Effector memory CD4-positive, alpha-beta T cell (primary cell): ENCODE results near the gene STX16.

Experiments
- DNase-seq, 3 donors: peaks; one replicate each; pipeline ENCODE4 v3.0.0-alpha.2; 2020
- H3K27ac ChIP-seq: 2 replicates; pipeline ENCODE4 v1.7.0; 2013; ENCODE audit warnings: mild to moderate bottlenecking, low read length, moderate library complexity; ENCODE audit not compliant: insufficient read depth, poor library complexity, severe bottlenecking
- H3K27me3 ChIP-seq: replicated peaks from 2 replicates; pipeline ENCODE4 v1.7.0; 2013; ENCODE audit warnings: mild to moderate bottlenecking, low read length; ENCODE audit not compliant: insufficient read depth, control insufficient read depth, poor library complexity, severe bottlenecking
- H3K36me3 ChIP-seq: 2 replicates; pipeline ENCODE4 v1.7.0; 2013; ENCODE audit warnings: mild to moderate bottlenecking, low read length, moderate library complexity; ENCODE audit not compliant: control insufficient read depth, insufficient read depth
- H3K4me1 ChIP-seq: 2 replicates; pipeline ENCODE4 v1.7.0; 2013; ENCODE audit warnings: low read length, mild to moderate bottlenecking; ENCODE audit not compliant: control insufficient read depth, insufficient read depth, poor library complexity, severe bottlenecking
- H3K4me3 ChIP-seq: 2 replicates; pipeline ENCODE4 v1.7.0; 2013; ENCODE audit warnings: low read length, low read depth, mild to moderate bottlenecking; ENCODE audit not compliant: insufficient read depth, poor library complexity, severe bottlenecking
- H3K9me3 ChIP-seq: 2 replicates; pipeline ENCODE4 v1.7.0; 2013; ENCODE audit warnings: mild to moderate bottlenecking, low read length, moderate library complexity; ENCODE audit not compliant: control insufficient read depth

STX16 gene

DNA sequence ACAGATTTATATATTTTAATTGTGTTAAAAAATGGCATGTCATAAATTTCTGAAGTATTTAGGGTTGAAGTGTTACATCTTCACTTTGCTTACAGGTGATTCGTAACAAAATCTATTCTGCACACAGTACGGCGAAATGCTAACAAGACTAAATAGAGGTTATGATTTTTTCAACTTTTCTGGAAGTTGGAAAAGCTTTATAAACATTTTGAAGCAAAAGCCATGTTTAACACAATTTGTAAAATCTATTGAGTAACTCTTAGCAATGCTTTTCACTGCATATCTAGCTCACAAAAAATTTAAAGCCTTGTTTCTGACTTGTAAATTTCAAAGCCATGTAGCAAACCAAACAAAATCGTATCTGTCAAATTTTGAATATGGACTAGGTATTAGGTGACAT lies 3.3 kb downstream of the STX16 start:
- H3K27me3 ChIP-seq: no peaks in the 10 kb centered on the region
- H3K4me3 ChIP-seq: no peak overlapping the region
- peak overlapping the region; percentile 3 for H3K27ac ChIP-seq
- H3K36me3 ChIP-seq: no peaks in the 10 kb centered on the region
- peaks cover 26% of the 10 kb centered on the region for H3K4me1 ChIP-seq
- H3K9me3 ChIP-seq: no peaks in the 10 kb centered on the region
- DNase-seq: no peak

DNA sequence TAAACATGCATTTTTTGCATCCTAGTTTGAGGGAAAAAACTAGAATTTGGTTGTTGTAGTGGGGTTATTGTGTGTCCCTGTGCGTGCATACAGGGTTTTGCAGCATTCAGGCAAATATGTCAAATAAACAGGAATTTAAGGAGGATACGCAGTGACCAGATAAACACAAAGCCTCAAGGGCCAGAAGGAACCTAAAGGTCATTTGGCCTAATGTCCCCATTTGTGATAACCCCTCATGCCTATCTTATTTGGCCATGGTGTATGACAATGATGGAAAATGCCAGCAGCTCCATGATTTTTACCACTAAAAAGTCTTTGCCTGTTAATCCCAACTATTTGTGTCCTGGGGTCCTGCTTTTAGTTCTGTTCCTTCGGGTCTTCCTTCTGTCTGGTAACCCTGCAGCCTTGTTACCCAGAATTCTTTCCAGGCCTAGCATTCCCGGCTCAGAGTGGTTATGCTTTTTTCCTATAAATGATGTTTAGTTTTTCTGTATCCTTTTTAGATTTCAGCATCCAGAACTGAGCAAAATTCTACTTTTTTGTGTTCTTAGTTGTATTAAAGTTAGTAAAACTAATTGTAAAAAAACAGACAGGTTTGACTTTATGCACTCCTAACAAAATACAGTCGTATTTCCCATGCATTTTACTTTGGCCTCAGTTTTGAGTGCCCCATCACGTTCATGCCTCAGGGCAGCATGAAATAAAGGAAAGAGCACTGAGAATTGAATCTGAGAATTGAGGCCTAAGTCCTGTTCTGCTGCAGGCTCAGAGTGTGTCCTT lies 4.4 kb downstream of the STX16 start:
- Histone ChIP-seq H3K27me3 (no peaks in the 10 kb centered on the region), H3K9me3 (no peaks in the 10 kb centered on the region), H3K4me3 (no peak overlapping the region), H3K36me3 (no peaks in the 10 kb centered on the region), H3K4me1 (peaks cover 33% of the 10 kb centered on the region), H3K27ac (peak overlapping the region; percentile 25)
- DNase-seq: no peak

DNA sequence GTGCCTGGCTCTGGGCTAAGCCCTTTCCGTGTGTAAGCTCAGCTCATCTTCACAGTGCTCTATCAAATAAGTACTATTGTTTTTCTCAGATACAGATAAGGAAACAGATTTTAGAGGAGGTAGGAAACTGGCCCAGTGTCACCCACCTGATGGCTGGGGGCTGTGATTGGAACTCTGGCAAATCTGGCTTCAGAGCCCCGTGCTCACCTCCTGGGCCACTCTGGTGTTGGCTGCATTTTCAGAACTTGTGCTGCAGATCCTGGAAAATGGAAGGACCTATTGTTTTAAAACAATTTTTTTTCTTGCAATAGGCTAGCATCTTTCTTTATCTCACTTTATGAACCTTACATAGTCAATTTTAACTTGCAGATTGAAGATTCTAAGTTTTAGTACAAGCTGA lies 5.7 kb downstream of the STX16 start:
- Histone ChIP-seq H3K4me3 (no peak overlapping the region), H3K27me3 (no peaks in the 10 kb centered on the region), H3K9me3 (no peaks in the 10 kb centered on the region), H3K36me3 (no peaks in the 10 kb centered on the region), H3K27ac (peak overlapping the region; percentile 25), H3K4me1 (peaks cover 39% of the 10 kb centered on the region)
- DNase-seq: no peak

DNA sequence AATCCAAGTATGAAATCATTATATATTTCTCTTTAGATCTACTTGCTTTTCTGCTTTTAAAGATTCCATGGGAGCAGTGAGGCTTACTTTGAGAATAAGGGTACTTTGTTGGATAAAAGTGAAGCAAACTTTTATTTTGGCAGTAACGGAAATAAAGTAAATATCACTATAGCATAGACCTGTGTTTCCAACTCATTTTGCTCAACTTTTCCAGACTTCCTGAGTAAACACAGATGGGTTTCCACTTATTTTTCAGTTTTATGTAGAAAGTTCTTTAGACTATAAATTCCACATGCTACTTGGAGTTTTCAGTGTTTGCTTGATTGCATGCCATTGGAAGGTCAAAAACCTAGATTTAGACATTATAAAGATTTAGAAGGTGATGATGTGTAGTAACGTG lies 6.2 kb downstream of the STX16 start:
- H3K27me3 ChIP-seq: no peaks in the 10 kb centered on the region
- DNase-seq: no peak
- H3K4me1 ChIP-seq: peaks cover 43% of the 10 kb centered on the region
- H3K36me3 ChIP-seq: no peaks in the 10 kb centered on the region
- H3K4me3 ChIP-seq: no peak overlapping the region
- H3K9me3 ChIP-seq: no peaks in the 10 kb centered on the region
- no peak overlapping the region for H3K27ac ChIP-seq

DNA sequence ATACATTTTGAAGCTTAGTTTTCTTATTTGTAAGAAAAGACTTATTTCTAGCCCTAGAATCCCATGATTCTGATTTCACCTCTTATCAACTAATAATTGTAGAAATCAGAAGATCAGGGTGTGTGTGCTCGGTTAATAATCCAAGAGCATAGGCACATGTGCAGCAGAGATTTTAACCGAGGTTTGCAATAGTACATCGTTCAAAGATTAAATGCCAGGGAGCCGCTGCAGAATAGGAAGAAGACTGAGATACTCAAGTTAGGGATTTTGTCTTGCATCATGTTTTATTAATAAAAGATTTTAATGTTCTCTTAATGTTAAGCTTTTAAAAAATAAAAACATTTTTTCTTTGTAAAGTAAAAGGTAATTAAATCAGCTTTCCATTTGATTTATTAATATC lies 6.9 kb downstream of the STX16 start:
- Histone ChIP-seq H3K4me1 (peaks cover 46% of the 10 kb centered on the region), H3K27me3 (no peaks in the 10 kb centered on the region), H3K36me3 (peaks cover 3% of the 10 kb centered on the region), H3K4me3 (no peak overlapping the region), H3K27ac (no peak overlapping the region), H3K9me3 (no peaks in the 10 kb centered on the region)
- DNase-seq: no peak

DNA sequence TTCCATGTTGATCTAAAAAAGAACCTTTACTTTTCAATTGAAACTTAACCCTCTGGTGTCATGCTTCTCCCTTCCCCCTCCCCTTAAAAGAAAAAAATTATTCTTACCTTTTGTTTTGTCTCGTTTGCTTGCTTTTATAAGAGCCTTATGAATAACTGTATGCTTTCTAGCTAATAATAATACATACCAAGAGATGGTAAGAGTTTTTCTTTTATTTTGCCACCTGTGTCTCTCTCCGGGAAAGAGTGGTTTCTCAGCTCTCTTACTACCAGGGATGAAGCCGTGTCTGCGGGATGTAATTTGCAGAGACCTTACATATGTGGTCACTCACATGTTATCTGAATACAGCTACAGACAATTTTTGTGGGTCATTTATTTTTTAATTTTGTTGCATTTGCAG lies 7.7 kb downstream of the STX16 start:
- no peaks in the 10 kb centered on the region for H3K9me3 ChIP-seq
- H3K4me3 ChIP-seq: no peak overlapping the region
- H3K36me3 ChIP-seq: peaks cover 3% of the 10 kb centered on the region
- H3K27ac ChIP-seq: no peak overlapping the region
- H3K27me3 ChIP-seq: no peaks in the 10 kb centered on the region
- no peak for DNase-seq
- H3K4me1 ChIP-seq: peaks cover 39% of the 10 kb centered on the region

DNA sequence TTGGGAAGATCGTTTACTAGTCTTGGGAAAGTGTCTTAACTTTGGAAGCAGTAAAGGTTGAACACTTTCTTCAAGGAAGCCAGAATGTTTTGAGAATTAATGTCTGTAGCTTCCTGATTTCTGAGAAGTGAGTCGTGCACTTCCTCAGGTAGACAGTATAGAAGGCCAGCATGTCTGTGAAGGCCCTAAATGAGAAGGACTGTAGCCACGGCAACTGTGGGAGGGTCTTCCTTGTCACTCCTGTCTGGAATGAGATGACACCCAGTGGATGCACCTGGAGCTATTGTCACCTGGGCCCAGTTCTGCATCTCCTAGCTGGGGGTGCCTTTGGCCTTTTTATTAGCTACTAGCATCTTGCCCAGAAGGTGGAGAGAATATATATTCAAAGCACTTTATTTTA lies 8.8 kb downstream of the STX16 start:
- Histone ChIP-seq H3K27ac (peak overlapping the region; percentile 85), H3K4me1 (peaks cover 37% of the 10 kb centered on the region), H3K4me3 (peak overlapping the region; percentile 26), H3K27me3 (no peaks in the 10 kb centered on the region), H3K9me3 (no peaks in the 10 kb centered on the region), H3K36me3 (peaks cover 3% of the 10 kb centered on the region)
- DNase-seq: no peak

DNA sequence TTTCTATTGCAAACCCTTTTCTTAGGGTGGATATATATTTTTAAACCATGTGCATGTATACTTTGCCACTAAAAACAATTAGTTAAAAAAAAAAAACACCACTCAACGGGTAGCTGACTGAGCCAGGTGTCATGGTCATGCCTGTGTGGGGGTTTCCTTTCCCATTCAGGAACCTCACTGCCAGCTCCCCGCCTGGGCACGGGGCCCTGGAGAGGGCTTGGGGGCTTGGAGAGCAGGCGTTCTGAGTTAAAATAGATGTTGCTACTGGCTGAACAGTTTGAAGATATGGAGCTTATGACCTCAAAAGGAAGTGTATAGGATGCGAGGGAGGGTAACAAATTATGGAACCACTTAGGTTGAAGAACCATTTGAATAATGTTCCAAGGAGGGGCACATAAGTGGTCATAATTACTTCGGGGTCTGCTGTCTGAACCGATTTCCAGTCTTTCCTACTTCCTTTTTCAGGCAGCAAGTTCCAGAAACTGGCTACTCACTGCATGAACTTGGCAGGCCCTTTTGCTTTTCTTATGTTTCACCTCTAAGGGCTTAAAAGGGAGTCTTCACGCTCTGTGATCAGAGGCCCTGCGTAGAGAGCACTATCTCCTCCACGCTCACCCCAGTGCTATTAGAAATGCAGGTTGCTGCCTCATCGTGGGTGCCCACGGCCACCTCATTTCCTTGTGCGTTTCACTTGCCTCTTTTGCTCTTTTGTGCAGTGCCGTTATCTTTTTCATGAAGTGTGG lies 9.9 kb downstream of the STX16 start:
- Histone ChIP-seq H3K27me3 (no peaks in the 10 kb centered on the region), H3K4me1 (peaks cover 37% of the 10 kb centered on the region), H3K36me3 (peaks cover 3% of the 10 kb centered on the region), H3K9me3 (no peaks in the 10 kb centered on the region), H3K4me3 (peak overlapping the region; percentile 30), H3K27ac (peak overlapping the region; percentile 85)
- peak in 2 of 3 donors; percentile 23 to 60 for DNase-seq

DNA sequence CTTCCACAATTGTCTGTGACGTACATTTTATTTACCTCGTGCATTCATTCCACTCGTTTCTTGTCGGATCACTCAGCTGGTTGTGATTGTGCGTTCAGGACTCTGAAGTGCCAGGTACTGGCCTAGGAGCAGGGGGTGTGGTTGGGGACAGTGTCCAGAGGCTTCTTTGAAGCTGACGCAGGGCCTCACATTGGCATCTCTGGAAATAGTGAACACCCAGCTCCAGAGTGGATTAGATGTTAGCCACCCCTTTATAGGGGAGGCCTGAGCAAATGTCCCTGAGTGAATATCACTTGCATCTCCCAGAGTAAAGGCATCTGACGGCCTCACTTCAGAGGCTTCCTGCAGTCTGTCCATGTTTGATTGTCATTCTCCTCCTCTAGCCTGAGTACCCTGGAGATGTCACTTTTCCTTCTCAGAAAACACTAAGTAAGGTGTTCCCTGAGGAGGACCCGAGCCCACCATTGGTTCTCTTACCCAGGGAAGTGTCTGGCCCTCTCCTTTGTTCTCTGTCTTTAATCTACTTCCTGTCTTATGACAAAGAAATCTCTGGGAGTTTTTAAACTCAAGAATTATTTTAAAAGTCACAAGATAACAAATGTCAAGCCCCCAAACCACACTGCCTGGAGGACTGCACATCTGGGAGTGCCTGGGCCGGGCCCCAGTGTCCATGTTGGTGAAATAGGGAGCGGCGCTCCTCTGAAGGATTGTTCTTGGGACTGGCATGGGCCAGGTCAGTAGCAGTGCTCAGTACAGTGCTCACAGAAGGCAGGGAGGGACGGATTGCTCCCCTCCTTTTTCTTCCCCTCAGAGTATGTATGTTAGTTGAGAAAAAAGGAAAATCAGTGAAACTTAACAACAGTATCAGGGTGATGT lies 10.8 kb downstream of the STX16 start:
- peak overlapping the region; percentile 85 for H3K27ac ChIP-seq
- H3K4me1 ChIP-seq: peaks cover 32% of the 10 kb centered on the region
- H3K9me3 ChIP-seq: no peaks in the 10 kb centered on the region
- no peaks in the 10 kb centered on the region for H3K27me3 ChIP-seq
- peak in 1 of 3 donors; percentile 11 for DNase-seq
- peaks cover 4% of the 10 kb centered on the region for H3K36me3 ChIP-seq
- H3K4me3 ChIP-seq: peak overlapping the region; percentile 30
